ENCODE results near the gene KYAT1.

- TF ChIP-seq EZH2 (IDR thresholded peaks at IDR 0.05) (no peak), POLR2AphosphoS5 (IDR thresholded peaks at IDR 0.05; ENCODE audit: borderline replicate concordance, low read depth, low read length) (no peak), FOXP2 (optimal IDR thresholded peaks at IDR 0.05; ENCODE audit: control extremely low read depth, extremely low read length, insufficient read depth) (no peak)
Observed at GRCh38 chr9:128898845-128899565, 17.3 kb upstream of the KYAT1 start.
